Esophagus (tissue), 2 donors: Measurements from ENCODE around the gene TNFRSF8. TPM values are rescaled to one million over a fixed set of nuclear protein-coding genes. Genes with fewer than 3 reads are reported as not detected.
"Not testable (repeated sequence)": the region's sequence is repeated elsewhere in the genome, so short reads cannot be mapped to it uniquely, and the experiment has no call there.

ENCODE experiments used
- H3K27ac ChIP-seq, 2 donors: one replicate each; pipeline ENCODE4 v1.5.1; 2013; ENCODE audit warnings: low read depth in 2 of 2, mild to moderate bottlenecking in 2 of 2, inconsistent platforms in 1 of 2, low read length in 1 of 2, moderate library complexity in 1 of 2
- H3K27me3 ChIP-seq, 2 donors: one replicate each; pipeline ENCODE4 v1.6.1; 2013; ENCODE audit warnings: low read length in 2 of 2, control low read depth in 1 of 2, mild to moderate bottlenecking in 1 of 2; ENCODE audit not compliant: insufficient read depth in 2 of 2, control insufficient read depth in 1 of 2
- H3K36me3 ChIP-seq, 2 donors: one replicate each; pipeline ENCODE4 v1.6.1; 2013; ENCODE audit warnings: low read length in 1 of 2; ENCODE audit not compliant: control insufficient read depth in 2 of 2, insufficient read depth in 2 of 2
- H3K4me1 ChIP-seq, 2 donors: one replicate each; pipeline ENCODE4 v1.6.1; 2013; ENCODE audit warnings: low read length in 1 of 2; ENCODE audit not compliant: control insufficient read depth in 2 of 2, insufficient read depth in 2 of 2
- H3K4me3 ChIP-seq, 2 donors: one replicate each; pipeline ENCODE4 v1.5.1; 2013; ENCODE audit warnings: low read length in 2 of 2, mild to moderate bottlenecking in 2 of 2, low read depth in 1 of 2, moderate library complexity in 1 of 2
- H3K9me3 ChIP-seq, 2 donors: one replicate each; pipeline ENCODE4 v1.6.1; 2013; ENCODE audit warnings: mild to moderate bottlenecking in 2 of 2, low read depth in 1 of 2, low read length in 1 of 2, moderate library complexity in 1 of 2; ENCODE audit not compliant: control insufficient read depth in 2 of 2, insufficient read depth in 1 of 2
- WGBS, 2 donors: extraction: QIAGEN DNeasy Blood & Tissue Kit; methylation state at CpG; one replicate each; pipeline ENCODE4 v1.1.7; 2013; 5-methylcytosine and 5-hydroxymethylcytosine counted together
- polyA plus RNA-seq, 2 donors: library from polyadenylated mRNA; stranded (reverse); fragments of 200-250 nt; gene quantifications; one replicate each; pipeline ENCODE4 v1.2.3, GENCODE V29; 2013
- donor health status: healthy with polysubstance abuse.
- donor health status: Bipolar disorder and iron deficiency.

The TNFRSF8 gene
- polyA plus RNA-seq, 2 donors, result 0.14 TPM

- Histone ChIP-seq H3K27me3 (no peaks in the 10 kb centered on the region), H3K4me1 (no peaks in the 10 kb centered on the region), H3K36me3 (no peaks in the 10 kb centered on the region), H3K9me3 (no peaks in the 10 kb centered on the region), H3K4me3 (no peak overlapping the region), H3K27ac (no peak overlapping the region)
- WGBS, 2 donors, result 21 to 33% methylated on average over 1 of the region's 1 CpG
These were observed 35.7 kb downstream of the TNFRSF8 start for GRCh38 chr1:12098786-12099185.

- H3K27me3 ChIP-seq, result no peaks in the 10 kb centered on the region
- H3K36me3 ChIP-seq, result no peaks in the 10 kb centered on the region
- H3K4me3 ChIP-seq, result no peak overlapping the region
- no peaks in the 10 kb centered on the region for H3K4me1 ChIP-seq
- no peak overlapping the region for H3K27ac ChIP-seq
- 67 to 77% methylated on average over 7 of the region's 7 CpGs for WGBS, 2 donors
- H3K9me3 ChIP-seq, result no peaks in the 10 kb centered on the region
These were observed 36.5 kb downstream of the TNFRSF8 start for GRCh38 chr1:12099610-12100009.

GRCh38 chr1:12100071-12100470 lies 37.0 kb downstream of the TNFRSF8 start:
- Histone ChIP-seq H3K9me3 (no peaks in the 10 kb centered on the region), H3K27me3 (no peaks in the 10 kb centered on the region), H3K4me1 (no peaks in the 10 kb centered on the region), H3K27ac (no peak overlapping the region), H3K4me3 (no peak overlapping the region), H3K36me3 (no peaks in the 10 kb centered on the region)
- WGBS, 2 donors, result 91 to 93% methylated on average over 6 of the region's 6 CpGs

GRCh38 chr1:12101120-12101519 lies 38.0 kb downstream of the TNFRSF8 start:
- H3K4me3 ChIP-seq, H3K9me3 ChIP-seq, H3K27ac ChIP-seq, H3K27me3 ChIP-seq, H3K4me1 ChIP-seq, H3K36me3 ChIP-seq: not testable (repeated sequence)
- WGBS, 2 donors, result 90 to 94% methylated on average over 3 of the region's 3 CpGs

GRCh38 chr1:12102066-12102465 lies 39.0 kb downstream of the TNFRSF8 start:
- Histone ChIP-seq H3K36me3 (no peaks in the 10 kb centered on the region), H3K9me3 (no peaks in the 10 kb centered on the region), H3K27ac (no peak overlapping the region), H3K4me1 (no peaks in the 10 kb centered on the region), H3K4me3 (no peak overlapping the region), H3K27me3 (no peaks in the 10 kb centered on the region)
- whole genome bisulfite sequencing, 2 donors, result 91 to 94% methylated on average over 10 of the region's 10 CpGs

GRCh38 chr1:12104417-12104816 lies 41.3 kb downstream of the TNFRSF8 start:
- Histone ChIP-seq H3K36me3 (no peaks in the 10 kb centered on the region), H3K4me1 (no peaks in the 10 kb centered on the region), H3K27ac (no peak overlapping the region), H3K27me3 (no peaks in the 10 kb centered on the region), H3K9me3 (no peaks in the 10 kb centered on the region), H3K4me3 (no peak overlapping the region)
- WGBS, 2 donors, result 77% methylated on average over 13 of the region's 13 CpGs

GRCh38 chr1:12106153-12106552 lies 43.0 kb downstream of the TNFRSF8 start:
- Histone ChIP-seq H3K36me3 (no peaks in the 10 kb centered on the region), H3K4me1 (no peaks in the 10 kb centered on the region), H3K27me3 (no peaks in the 10 kb centered on the region), H3K4me3 (no peak overlapping the region), H3K9me3 (no peaks in the 10 kb centered on the region), H3K27ac (no peak overlapping the region)
- 76 to 83% methylated on average over 5 of the region's 5 CpGs for WGBS, 2 donors

GRCh38 chr1:12106861-12107260 lies 43.8 kb downstream of the TNFRSF8 start:
- H3K36me3 ChIP-seq, H3K9me3 ChIP-seq, H3K4me1 ChIP-seq, H3K27me3 ChIP-seq, H3K4me3 ChIP-seq, H3K27ac ChIP-seq: not testable (repeated sequence)
- WGBS, 2 donors, result 78 to 81% methylated on average over 9 of the region's 9 CpGs

- Histone ChIP-seq H3K4me1 (no peaks in the 10 kb centered on the region), H3K4me3 (no peak overlapping the region), H3K27me3 (no peaks in the 10 kb centered on the region), H3K36me3 (no peaks in the 10 kb centered on the region), H3K9me3 (no peaks in the 10 kb centered on the region), H3K27ac (no peak overlapping the region)
- WGBS, 2 donors, result 86 to 88% methylated on average over 13 of the region's 13 CpGs
These were observed 44.6 kb downstream of the TNFRSF8 start for GRCh38 chr1:12107718-12108117.

GRCh38 chr1:12109901-12110300 lies 46.8 kb downstream of the TNFRSF8 start:
- no peaks in the 10 kb centered on the region for H3K36me3 ChIP-seq
- WGBS, 2 donors, result 87 to 90% methylated on average over 10 of the region's 10 CpGs
- H3K9me3 ChIP-seq, result no peaks in the 10 kb centered on the region
- no peaks in the 10 kb centered on the region for H3K27me3 ChIP-seq
- H3K4me3 ChIP-seq, result no peak overlapping the region
- H3K4me1 ChIP-seq, result no peaks in the 10 kb centered on the region
- no peak overlapping the region for H3K27ac ChIP-seq
